Stimulated activated CD4-positive, alpha-beta T cell treated with anti-CD3 and anti-CD28 coated beads, Interleukin-15, amount 100 ng/mL, for 24 hours (primary cell): Measurements from ENCODE around the gene KCNA1.

ENCODE experiments used
- DNase-seq: peaks from one replicate; pipeline ENCODE4 v3.0.0-alpha.2; 2020

The KCNA1 gene

DNA sequence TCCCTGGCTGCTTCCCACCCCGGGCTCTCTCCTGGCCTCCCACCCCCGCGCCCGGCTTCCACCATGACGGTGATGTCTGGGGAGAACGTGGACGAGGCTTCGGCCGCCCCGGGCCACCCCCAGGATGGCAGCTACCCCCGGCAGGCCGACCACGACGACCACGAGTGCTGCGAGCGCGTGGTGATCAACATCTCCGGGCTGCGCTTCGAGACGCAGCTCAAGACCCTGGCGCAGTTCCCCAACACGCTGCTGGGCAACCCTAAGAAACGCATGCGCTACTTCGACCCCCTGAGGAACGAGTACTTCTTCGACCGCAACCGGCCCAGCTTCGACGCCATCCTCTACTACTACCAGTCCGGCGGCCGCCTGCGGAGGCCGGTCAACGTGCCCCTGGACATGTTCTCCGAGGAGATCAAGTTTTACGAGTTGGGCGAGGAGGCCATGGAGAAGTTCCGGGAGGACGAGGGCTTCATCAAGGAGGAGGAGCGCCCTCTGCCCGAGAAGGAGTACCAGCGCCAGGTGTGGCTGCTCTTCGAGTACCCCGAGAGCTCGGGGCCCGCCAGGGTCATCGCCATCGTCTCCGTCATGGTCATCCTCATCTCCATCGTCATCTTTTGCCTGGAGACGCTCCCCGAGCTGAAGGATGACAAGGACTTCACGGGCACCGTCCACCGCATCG lies 1.8 kb downstream of the KCNA1 start:
- DNase-seq = peak; percentile 8

DNA sequence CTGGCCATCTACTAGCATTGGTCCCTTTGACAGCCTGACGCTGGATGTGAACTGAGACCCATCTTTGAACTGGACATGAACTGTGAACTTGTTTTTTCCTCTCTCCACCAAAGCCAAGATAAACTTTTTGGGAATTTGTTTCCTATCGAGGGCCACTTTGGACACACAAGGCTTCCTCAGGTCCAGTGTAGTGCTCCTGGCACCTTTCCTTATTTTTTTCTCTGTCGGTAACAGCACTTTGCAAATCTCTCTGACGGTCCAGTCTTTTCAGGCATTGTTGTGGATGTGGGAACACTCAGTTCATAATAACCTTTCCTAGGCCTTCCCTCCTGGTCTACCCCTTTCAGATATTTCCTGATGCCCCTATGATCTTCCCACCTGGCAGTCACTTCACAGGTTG lies 5.0 kb downstream of the KCNA1 start:
- DNase-seq = no peak

DNA sequence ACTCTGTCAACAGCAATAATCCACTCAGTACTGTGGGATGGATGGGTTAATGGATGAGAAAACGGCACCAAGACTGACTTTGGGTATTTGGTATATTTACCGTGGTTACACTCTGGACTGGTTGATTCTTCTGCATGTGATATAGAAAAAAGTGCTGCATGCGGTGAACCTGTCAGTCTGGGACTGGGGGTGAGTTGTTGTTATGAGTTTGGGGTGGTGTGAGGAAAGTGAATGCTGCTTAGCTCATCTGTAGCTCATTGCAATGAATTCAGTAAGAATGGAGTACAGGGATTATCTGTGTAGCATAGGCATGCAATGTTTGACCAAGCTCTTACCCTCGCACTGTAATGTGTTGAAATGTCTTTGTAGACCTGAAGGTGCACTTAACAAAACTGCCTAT lies 6.0 kb downstream of the KCNA1 start:
- DNase-seq = no peak

DNA sequence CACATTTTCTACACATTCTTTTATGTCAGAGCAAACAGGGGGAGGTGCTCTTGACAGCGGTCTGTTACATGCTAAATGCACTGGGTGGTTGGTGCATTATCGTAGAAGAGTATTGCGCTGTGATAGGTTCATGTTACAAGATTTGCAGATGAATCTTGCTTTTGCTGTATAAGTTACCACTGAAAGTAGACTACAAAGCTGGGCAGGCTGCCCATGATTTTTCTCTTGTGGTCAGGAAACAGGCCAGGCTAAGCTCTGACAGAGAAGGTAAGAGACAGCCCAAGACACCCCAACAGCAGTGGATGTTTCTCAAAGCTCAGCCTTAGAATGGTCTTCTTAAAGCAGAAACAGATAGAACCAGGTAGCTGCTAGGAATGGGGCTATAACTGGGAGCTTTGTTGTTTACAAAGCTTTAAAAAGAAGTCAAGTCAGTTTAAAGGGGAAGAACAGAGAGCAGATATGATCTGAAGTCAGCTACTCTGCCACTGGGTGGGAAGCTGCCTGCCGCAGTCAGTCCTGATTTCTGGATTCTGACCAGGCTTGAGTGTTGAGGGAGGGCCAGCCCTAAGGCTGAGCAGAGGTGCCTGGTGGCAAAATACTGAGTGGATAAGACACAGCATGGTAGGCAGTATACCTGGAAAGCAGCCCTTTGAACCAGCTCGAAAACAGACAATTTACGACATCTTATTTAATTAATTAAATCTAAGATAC lies 9.4 kb downstream of the KCNA1 start:
- DNase-seq = no peak

DNA sequence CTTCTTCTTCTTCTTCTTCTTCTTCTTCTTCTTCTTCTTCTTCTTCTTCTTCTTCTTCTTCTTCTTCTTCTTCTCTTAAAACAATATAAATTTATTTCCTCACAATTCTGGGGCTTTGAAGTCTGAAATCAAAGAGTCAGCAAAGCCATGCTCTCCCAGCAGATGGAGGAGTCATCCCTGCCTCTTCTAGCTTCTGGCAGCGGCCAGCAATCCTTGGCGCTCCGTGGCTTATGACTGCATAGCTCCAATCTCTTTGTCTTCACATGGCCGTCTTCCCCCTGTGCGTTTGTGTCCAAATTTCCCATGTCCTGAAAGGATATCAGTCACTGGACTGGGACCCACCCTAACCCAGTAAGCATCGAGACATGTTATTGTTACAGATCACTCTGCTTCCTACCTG lies 22.9 kb downstream of the KCNA1 start:
- no peak for DNase-seq

DNA sequence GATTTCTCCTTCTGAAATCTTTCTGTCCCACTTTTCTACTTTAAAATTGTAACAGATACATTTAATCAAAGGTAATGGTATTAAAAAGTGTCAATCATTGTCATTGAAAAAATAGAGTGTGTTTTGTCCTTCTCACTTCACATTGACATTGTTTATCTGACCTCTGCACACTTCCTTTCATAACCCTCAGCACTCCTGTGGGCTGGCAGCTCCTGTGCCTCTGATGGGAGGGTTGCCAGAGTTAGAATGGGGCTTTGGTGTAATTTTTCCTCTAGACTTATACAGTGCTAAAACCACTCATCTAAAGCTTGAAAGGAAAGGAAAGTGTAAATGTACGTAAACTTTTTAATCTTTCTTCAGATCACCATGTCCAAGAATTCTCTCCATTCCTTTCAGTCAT lies 23.7 kb downstream of the KCNA1 start:
- DNase-seq = no peak

DNA sequence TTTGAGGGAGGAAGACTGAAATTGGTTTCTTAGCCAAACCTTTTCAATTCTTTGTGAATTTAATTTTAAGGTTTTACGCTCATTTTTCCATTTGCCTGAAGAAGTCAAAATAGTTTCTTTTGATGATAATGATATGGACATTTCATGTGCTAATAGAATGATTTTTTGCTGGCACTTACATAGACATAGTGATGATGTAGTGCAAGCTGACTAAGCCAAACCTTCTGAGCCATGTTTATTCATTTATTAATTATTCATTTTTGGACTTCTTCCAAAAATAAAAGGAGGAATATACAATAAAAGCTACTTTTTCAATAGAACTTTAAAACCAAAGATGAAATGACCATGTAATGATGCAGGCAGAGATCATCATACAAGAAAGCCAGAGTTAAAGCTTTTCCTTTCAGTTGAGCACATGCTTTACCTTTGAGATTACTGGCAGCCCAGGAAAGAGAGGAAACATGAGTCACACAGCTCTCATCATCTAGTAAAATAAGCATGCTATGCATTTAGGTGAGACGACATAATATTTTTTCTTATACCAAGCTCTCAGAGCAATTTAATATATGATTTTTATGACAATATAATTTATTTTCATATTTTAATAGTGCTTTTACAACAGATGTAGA lies 24.8 kb downstream of the KCNA1 start:
- no peak for DNase-seq

DNA sequence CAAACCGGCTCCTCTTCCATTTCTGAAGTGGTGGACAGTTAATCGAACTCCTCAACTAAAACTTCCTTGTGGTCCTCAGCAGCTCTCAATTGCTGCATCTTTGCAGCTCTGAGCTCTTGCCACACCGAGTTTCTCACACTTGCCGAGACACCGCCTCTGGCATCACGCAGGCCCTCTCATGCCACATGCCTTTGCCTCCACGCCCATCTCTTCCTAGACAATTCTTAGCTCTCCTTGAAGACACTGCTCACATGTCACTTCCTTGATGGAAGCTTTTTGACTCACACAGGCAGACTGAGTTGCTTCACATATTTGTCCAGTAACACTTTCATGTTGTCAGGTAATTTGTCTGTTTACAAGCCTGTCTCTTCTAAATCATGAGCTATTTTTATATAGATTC lies 29.2 kb downstream of the KCNA1 start:
- no peak for DNase-seq

DNA sequence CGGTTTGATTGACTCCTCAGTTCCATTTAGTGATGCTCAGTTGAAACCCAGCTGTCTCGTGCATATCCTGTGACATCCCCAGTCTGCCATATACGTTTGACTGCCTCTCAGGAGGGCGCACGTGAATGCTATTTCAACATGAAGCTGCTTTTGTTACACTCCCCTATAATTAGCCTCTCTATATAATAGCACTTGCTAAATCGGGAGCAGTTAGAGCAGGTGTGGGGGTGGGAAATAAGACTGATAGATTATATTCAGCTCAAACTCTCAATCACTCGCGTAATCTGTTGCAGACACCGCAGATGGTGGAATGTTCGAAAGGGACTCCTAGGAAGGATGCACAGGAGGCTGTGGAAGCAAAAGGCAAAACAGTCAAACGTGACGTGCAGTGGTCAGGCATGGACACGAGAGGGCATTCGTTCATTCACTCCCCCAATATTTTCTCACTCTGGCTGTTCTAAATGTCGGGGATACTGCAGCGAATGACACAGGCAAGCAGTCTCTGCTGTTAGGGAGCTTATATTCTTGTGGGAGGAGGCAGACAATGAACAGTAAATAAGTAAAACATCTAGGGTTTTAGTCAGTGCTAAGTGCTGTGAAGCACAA lies 29.8 kb downstream of the KCNA1 start:
- DNase-seq = no peak

DNA sequence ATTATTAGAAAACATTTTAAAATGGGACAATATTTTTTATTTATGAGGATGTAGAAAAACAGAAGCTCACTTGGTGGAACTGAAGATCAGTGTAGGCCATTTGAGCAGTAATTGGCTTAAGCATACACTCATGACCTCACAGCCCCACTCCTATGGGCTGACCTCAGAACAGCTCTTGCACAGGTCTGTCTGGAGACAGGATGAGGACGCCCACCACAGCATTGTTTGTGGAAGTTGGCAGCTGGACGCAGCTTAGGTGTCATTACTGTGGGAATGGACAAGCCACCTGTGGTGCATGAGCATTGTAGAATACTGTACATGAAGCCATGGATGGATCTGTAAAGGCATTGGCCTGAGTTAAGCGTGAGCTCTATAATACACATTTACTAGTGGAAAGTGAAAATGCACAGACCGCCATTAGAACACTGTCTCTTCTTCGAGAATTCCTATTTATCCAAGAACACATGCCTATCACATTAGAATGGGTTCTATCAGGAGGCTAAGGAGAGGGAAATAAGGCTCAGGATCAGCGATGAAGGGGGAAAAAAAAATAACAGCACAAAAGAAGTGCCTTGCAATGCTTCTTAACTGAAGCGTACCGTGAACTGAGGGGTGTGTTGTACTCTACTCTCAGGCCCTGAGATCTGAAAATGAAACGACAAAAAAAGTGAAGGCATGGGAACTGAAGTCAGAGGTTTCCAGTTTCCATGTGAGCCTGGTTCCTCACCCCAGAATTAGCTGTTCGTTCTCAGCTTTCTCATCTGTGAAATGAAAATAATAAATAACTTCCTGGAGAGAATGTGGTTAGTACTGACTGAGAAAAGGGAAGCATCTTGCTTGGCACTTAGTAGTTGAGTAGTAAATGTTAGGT lies 33.6 kb downstream of the KCNA1 start:
- DNase-seq = no peak

DNA sequence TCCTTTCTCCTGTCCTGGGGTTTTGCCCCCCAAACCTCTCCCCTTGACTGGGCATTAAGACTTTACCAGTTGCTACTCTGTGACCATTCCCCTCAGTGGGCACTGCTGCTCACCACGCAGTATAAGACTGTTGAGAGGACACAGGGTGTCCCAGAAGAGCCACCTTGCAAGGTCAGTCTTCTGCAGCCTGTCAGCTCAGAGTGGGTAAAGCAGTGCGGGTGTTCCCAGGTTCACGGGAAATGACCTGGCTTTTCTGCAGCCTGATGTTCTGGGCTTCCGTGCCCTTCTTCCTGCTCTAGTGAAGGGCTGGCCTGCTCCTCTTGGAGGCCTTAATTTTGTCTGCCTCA lies 34.2 kb downstream of the KCNA1 start:
- no peak for DNase-seq

DNA sequence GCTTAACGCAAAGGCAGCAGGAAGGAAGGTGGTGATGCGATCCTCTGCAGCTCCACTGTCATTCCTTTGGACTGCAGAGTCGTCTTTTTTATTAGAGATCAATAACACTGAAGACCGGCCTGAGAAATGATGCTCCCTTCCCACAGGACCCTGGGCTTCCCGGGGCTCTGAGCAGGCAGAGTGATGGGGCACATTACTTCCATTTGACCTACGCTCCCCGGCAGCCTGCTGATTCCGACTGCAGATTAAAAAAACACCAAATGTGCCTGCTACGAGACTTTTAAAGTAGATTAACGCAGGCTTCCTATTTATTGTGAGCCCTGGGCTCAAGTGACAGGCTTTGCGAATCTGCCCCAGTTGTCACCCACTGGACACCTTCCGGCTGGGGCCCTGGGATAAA lies 37.5 kb downstream of the KCNA1 start:
- DNase-seq = no peak

DNA sequence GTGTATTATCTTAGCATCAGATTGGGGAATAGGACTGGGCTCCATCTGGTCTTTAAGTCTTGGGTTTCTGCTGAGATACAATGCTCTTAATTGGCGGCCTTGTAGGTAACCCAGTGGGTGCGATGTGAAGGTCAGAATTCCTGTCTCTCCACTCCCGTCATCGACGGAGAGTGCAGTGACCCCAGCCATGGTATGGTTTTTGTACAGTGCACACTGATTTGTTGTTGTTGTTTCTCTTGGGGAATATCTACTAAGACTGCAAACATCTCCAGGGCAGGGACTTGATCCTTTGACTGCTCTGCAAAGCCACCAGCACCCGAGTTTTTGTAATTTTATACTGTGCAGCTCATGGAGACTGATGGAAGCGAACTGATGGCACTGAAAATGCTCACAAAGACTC lies 41.4 kb downstream of the KCNA1 start:
- DNase-seq = no peak

DNA sequence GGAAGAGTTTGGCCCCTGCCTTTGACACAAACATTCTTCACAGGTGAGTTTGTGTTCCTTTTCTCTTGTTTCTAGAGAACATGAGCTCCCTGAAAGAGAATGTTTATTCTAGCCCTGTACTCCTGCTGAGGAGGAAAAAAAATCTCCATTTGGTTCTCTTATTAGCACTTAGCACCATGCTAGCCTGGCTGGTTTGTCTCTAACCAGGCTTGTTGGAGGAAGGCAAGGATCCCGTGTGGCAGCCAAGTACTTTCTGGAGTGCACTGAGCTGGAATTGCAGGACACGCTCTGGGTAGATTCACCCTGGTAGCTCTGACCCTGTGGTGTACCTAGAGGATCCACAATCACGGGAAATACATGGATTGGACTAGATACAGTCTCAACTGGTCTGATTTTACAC lies 41.9 kb downstream of the KCNA1 start:
- DNase-seq = no peak

DNA sequence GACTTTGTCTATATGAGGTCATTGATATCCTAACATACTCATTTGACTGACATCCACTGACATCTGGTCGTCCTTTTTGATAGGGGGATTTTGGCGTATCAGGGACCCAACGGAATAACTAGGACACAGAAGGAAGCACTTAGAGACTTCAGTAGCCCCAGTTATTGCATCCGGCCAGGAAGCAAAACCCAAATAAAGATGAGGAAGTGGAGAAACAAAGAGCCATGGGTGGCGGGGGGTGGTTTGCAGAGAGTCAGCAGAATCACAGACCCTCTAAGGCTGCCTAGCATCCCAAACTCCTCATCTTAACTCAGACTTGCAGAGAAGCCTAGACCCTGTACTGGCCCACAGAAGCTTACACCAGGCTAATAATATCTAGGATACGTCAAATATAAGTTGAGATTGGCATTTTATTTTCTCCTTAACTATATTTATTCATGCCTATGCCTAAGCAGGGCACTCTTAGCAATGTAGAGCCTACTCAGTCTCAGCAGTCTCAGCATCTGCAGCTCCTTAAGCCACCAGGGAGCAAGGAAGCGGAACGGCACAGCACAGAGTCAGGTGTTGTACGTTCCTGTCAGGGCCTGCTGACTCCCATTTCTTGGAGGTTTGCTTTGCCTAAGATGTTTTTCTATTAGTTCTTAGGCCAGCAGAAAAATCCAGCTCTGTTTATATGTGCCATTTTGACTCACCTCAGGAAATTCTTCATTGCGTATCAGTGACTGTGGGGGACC lies 45.1 kb downstream of the KCNA1 start:
- no peak for DNase-seq

DNA sequence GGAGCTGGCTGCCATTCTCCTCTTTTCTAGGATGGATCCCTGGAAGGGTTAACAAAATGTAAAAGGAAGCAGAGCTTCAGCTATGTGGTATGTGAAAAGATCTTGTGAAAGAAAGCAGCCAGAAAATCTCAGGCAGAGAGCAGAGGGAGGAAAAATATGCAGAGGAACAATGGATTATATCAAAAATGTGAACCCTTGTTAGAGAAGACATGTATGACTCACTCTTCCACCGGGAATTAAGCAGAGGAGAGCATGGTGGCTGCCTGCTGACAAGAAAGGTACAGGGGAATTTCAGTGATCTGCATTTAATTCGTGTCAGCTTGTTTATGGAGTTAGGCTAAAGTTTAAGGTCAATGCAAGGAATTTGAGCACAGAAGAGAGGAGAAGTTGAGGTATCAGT lies 46.3 kb downstream of the KCNA1 start:
- no peak for DNase-seq

DNA sequence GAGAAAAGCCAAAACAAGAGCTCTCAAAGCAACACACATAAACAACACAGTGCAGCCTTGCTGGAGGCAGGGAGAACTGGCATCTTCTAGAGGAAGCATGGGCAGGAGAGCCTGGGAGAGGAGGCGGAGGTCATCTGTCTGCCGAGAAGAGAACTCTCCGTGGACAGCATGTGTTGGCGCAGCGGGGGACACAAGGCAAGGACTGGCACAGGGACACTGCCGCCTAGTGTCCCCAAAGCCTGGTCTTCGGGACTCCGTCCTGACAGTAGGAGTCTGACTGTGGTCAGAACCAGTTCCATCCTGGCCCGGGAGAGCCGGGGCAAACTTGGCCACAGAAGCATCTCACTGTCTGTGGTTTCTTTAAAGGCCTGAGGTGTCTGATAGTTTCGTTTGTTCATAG lies 47.3 kb downstream of the KCNA1 start:
- no peak for DNase-seq

DNA sequence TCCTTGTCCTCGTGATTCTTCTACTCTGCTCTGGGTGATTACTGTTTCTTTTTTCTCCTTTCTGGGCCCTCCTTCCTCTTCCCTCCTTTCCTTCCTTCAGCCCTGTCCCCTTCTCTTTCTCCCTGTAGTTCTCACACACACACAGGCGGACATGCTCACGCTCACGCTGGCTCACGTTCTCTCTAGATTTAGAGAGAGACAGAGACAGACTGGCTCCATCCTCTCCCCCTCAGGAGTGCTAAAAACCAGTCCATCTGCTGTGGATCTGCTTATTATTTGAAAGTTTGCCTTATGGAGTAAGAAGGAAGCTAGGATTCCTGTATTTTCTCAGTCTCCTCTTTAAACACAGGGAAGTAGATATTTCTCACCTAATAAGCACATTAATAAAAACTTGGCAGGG lies 48.1 kb downstream of the KCNA1 start:
- no peak for DNase-seq

DNA sequence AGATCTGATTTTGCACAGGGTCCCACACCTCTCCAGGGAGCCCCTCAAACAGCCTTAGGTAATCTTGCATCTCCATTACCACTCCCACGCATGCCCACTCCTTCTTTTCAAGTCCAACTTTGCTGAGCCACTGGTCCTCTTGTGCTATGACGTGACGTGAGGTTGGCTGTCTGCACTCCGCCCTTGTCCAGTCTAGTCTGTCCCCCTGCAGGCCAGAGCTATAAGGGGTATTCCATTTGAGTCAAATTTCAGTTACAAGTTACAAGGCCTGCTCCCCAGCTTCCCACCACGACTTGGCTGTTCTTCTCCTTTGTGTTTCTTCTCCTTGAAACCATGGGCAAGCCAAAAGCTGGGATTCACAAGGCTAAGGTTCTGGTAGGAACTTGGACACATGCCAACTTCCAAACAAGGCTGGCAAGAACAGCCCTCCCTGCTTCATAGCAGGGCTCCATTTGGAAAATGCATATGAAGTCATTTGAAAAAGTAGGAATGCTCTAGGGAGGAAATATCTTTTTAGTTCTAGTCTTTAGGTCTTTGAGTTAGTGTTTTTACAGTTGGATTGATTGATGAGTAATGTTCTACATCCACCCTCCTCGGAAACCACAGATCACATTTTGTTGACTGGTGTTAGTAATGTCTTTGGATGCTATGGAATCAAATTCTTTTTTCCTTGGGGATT lies 49.1 kb downstream of the KCNA1 start:
- DNase-seq = no peak

DNA sequence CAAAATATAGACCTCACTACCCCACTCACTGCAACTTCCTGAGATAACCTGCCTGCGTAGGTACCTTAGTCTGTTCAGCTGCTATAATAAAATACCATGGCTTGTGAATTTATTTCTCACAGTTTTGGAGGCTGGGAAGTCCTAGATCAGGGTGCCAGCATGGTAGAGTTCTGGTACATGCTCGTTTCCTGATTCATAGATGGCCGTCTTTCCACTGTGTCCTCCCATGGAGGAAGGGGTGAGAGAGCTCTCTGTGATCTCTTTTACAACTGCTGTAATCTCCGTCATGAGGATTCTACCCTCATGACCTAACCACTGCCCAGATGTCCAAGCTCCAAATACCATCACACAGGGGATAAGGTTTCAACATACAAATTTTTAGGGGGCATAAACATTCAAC lies 49.7 kb downstream of the KCNA1 start:
- no peak for DNase-seq

DNA sequence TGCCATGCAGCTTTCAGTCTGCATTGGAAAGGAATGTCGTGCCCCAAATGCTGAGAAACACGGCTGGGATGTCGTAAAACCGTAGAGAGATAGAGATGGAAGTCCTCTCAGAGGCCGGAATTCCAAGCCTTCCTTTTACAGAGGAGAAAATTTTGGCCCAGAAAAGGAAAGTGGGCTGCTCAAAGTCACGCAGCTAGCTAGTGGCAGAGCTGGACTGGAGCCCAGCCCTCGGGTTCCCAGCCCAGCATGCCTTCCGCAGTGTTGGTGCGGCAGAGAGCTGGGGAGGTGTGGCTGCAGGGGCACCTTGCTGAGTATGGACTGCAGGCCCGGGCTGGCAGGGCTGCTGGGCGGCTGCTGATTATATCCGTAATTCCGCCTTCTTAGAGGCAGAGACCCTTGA lies 50.3 kb downstream of the KCNA1 start:
- DNase-seq = no peak

DNA sequence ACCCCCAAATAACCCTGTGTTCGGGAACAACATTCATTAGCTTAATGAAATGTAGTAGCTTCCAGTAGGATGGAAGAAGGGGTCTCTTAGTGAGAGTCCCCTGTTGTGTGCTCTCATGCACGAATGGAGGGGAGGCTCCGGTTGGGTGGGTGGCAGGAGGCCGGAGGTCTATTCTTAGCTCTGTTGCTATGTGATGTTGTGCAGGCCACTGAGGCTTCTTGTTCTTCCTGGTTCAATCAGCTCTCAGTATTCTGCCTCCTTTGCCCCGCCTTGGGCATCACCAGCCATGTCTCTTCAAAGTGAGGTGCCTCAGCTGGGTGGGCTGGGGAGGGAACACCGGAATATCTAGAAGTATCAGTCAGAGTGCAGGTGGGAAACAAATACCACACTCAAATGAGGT lies 50.8 kb downstream of the KCNA1 start:
- DNase-seq = no peak
